Dedifferentiated amniotic fluid mesenchymal stem cell (primary cell): ENCODE data around the gene ANKRD2.
A peak's percentile ranks its signal among the peaks of the same experiment; 100 is the strongest.
"Not testable (repeated sequence)": the region's sequence is repeated elsewhere in the genome, so short reads cannot be mapped to it uniquely, and the experiment has no call there.

Experiments used
- DNase-seq: peaks from one replicate; pipeline ENCODE4 v3.0.0-alpha.2; 2016; ENCODE audit errors: extremely low spot score

ANKRD2 gene

DNA sequence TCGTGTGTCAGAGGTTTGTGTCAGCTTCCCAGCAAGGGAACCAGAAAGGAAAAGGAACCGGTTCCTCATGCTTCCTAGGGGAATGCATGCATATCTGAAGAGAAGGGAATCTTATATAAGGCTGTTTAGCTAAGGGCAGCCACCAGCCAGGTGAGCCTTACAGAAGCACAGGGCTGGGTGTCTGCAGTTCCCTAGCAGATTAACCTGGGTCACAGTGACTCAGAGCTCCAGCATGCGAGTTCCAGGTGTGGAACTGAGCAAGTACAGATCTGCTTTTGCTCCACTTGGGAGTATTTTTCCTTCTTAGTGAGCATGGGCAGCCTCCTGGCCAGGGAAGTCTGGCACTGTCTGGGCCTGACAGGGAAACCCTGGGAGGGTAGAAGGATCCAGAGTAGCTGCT, 957 bp upstream of the ANKRD2 start:
- DNase-seq = no peak

GRCh38 chr10:97573021-97573420, 442 bp downstream of the ANKRD2 start:
- no peak for DNase-seq

- no peak for DNase-seq
These were observed 1.1 kb downstream of the ANKRD2 start for GRCh38 chr10:97573672-97574071.

- peak; percentile 68 for DNase-seq
These were observed 2.0 kb downstream of the ANKRD2 start for GRCh38 chr10:97574374-97575126.

- no peak for DNase-seq
These were observed 2.6 kb downstream of the ANKRD2 start for GRCh38 chr10:97575127-97575668.

GRCh38 chr10:97576487-97576886, 3.9 kb downstream of the ANKRD2 start:
- DNase-seq = not testable (repeated sequence)

DNA sequence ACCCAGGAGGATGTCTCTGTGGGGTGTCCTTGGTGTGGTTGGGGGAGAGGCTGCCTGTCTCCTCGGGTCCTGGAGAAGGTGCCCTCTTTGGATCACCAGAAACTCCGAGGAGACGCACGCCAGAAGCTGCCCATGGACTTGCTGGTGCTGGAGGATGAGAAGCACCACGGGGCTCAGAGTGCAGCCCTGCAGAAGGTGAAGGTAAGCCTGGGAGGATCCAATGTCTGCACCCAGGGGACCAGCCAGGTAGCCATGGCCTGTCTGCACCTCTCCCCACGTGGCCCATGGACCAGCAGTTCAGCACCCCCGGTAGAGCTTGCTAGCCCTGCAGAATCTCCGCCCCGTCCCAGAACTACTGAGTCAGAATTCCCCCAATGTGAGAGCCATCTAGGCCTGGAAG, 5.1 kb downstream of the ANKRD2 start:
- no peak for DNase-seq

GRCh38 chr10:97578171-97578844, 5.7 kb downstream of the ANKRD2 start:
- no peak for DNase-seq

DNA sequence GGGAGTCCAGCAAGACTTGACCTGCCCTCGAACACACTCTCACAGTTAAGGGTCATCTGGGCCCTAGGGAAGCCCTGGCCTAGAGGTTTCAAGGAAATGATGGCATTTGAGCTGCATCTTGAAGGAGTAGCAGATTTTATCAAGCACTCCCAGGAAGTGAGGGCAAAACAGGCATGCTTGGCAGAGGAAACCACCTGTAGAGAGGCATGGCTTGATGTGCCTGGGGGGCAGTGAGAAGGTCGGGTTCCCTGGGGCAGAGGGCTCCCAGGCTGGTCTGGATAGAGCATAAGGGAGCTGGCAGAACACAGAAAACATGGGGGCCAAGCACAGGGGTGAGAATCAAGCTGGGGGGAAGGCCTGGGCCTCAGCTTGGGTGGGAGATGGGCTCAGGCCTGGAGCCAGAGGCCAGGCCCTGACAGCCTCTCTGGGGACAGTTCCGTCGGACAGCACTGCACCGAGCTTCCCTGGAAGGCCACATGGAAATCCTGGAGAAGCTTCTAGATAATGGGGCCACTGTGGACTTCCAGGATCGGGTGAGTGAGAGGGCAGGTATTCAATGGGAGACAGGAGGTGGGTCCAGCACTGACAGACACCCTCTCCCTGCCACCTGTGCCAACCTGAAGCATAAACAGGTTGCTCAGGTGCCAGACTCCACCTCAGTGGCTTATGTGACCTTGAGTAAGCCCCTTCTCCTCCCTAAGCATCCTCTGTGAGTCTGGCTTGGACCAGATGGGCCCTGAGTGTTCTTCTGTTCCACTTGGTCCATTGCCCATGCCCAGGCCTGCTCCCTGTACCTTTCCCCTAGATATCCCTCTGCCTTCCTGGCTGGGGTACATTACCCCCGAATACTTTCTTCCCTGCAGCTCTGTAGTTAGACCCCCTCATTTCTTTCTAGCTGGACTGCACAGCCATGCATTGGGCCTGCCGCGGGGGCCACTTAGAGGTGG, 8.1 kb downstream of the ANKRD2 start:
- no peak for DNase-seq

GRCh38 chr10:97582169-97582568, 9.6 kb downstream of the ANKRD2 start:
- no peak for DNase-seq

DNA sequence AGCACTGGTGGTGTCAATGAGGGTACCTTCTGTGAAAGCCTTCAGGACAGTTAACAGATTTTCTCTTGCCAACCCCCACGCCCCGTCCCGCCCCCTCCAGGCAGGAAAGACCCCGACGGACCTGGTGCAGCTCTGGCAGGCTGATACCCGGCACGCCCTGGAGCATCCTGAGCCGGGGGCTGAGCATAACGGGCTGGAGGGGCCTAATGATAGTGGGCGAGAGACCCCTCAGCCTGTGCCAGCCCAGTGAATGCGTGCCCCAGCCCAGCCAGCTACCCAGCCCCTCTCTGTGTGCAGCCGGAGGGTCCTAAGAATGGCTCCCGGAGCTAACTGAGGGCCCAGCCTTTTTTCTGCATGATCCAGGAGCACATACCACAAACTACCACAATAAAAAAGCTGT, 10.9 kb downstream of the ANKRD2 start:
- DNase-seq = no peak

GRCh38 chr10:97584060-97584797, 11.7 kb downstream of the ANKRD2 start, which contains the start of gene HOGA1:
Gene HOGA1, plus strand, starts transcription at chr10:97584389. Its CDS starts 315 bp downstream, at chr10:97584704.
- no peak for DNase-seq

DNA sequence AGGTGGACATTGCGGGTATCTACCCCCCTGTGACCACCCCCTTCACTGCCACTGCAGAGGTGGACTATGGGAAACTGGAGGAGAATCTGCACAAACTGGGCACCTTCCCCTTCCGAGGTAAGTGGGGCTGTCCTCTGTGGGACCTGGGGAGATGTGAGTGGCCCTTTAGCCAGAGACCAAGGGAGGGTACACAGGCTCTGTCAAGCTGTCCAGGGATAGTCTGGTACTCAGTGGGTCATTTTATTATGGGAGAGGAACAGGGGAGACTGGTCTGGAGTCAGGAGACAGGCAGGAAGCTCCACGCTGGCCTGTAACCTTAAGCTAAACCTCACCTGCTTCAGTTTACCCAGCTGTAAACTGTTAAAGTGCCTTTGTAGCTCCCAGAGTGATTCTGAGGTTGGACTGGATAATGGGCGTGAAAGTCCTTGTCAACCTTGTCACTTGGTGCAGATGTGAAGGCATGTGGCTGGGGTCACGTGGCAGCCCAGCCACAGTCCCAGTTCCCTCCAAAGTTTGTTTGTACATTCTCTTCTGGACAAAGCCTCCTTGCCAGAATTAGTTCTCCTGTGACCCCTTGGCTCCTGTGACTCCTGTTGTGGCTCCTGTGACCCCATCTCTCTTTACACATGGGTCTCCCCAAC, 12.3 kb downstream of the ANKRD2 start:
- no peak for DNase-seq

DNA sequence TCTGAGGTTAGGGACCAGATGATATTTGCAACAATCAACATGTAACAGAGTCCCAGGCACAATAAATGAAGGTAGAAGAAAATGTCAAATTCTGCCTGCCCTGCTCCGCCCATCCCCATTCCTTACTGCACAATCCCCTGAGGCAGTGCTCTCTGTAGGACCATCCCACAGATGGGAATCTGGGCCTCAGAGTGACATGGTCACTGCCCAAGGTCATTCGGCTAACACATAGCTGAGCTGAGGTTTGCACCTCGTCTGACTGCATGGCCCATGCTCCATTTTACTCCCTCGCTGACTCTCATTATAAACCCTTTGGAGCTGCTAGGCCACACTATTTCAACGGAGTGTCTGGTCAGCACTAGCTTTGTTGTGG, 12.8 kb downstream of the ANKRD2 start:
- DNase-seq = no peak

DNA sequence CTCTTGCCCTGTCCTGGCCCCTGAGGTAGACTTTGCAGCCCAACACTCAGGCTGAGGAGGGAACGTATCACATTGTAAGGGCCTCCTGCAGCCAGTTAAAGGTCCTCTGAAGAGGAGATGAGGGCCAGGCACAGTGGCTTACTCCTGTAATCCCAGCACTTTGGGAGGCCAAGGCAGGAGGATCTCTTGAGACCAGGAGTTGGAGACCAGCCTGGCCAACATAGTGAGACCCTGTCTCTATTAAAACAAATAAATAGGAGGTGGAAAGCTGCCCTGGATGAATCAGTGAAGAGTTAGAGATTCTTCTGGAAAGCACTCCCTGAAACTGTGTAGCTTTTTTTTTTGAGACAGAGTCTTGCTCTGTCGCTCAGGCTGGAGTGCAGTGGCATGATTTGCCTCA, 14.6 kb downstream of the ANKRD2 start:
- DNase-seq = no peak

DNA sequence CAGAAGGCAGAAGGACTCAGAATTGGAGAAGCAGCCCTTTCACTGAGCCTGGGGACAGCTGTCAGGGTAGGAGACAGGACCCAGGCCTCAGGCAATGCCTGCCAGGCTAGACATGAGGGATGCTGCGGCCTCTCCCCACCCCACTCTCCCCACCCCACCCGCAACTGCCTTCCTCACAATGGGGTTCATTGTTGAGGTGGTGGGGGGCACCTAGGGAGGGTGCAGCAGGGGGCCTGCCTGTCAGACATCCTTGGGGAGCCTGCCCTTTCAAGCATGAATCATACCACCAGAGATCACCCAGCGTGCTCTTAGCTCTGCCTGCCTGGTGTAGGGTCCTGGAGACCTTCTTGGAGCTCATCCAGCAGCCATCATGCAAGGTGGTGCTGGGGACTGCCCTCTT, 16.9 kb downstream of the ANKRD2 start, which contains the start of gene C10orf62:
C10orf62 (plus strand) TSS at position 243 of the 400 bp plus-strand sequence. CDS start 177 bp downstream, outside the sequence.
- DNase-seq = no peak

GRCh38 chr10:97590082-97590747, 17.6 kb downstream of the ANKRD2 start:
- no peak for DNase-seq

DNA sequence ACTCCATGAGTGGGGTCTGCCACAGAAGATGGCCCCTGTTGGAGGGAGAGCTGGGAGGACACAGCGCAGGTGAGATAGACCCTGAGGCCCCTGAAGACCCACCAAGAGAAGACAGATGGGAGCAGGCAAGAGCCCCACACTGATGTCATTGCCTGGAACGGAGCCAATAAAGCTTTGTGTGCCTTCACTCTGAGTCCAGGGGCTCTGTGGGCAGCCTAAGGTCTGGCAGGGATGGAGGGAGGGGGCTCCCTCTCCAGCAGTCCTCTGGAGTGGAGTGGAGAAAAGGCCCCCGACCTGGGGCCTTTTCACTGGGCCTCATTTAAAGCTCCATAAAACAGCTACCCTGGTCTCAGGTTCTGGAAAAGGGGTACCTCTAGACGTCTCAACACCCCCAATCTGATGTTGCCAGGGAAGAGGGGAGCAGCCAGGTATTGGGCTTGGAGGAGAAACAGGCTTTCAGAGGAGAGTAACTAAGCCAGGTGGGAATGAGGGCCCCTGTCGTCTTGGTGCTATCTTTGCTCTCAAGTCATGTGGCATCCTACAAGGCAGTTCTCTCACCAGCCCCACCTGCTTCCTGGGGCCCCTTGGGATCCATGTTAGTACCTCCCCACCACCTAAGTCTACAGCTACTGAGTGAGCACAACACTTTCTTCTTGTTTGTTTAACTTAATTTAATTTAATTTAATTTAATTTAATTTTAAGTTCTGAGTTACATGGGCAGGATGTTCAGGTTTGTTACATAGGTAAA, 18.3 kb downstream of the ANKRD2 start:
- no peak for DNase-seq

DNA sequence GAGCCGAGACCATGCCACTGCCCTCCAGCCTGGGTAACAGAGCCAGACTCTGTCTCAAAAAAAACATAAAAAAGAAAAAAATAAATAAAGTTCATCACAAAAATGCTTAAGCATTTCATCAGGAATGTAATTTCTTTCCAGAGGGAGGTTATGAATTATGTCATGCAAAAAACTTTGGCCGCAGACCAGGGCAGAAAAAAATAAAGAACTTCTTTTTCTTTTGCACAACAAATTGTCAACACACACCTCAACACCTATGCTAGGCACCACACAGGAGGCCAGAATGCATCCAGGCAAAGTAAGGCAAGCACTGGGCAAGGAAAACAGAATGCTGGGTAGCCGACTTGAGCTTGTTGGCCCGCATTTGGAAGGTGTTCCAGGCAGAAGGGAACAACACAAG, 20.8 kb downstream of the ANKRD2 start:
- DNase-seq = peak; percentile 68
